22Rv1 (cell line): Measurements from ENCODE around the gene USP44.

Source experiments
- H3K27ac ChIP-seq: fragments of 450-650 bp; 2 replicates; pipeline ENCODE4 v1.5.1; 2017
- ZFX ChIP-seq: fragments of 450-650 bp; IDR thresholded peaks from 2 replicates; pipeline ENCODE4 v1.6.1; 2017; ENCODE audit warnings: antibody characterized with exemption, borderline replicate concordance
- TF ChIP-seq, protein P1 (sequence below): fragments of 450-650 bp; IDR thresholded peaks from 2 replicates; pipeline ENCODE4 v1.5.1; 2017; ENCODE audit warnings: mild to moderate bottlenecking

USP44 gene

DNA sequence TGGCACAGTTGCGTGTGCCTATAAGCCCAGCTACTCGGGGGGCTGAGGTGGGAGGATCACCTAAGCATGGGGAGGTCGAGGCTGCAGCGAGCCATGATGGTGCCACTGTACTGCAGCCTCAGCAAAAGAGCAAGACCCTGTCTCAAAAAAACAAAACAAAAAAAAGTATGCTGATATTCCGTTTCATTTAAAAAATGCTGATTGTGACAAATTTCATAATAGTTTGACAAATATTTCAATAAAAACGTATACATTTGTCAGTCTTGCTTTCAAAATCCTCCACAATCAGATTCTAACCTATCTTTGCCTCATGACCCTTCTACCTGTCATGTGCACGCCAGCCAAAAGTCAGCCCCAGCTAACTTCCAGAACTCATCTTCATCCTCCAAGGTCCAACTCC is 9.8 kb downstream of the USP44 start:
- H3K27ac ChIP-seq: no peak overlapping the region
- TF ChIP-seq ZFX: no peak
- TF ChIP-seq, protein P1, sequence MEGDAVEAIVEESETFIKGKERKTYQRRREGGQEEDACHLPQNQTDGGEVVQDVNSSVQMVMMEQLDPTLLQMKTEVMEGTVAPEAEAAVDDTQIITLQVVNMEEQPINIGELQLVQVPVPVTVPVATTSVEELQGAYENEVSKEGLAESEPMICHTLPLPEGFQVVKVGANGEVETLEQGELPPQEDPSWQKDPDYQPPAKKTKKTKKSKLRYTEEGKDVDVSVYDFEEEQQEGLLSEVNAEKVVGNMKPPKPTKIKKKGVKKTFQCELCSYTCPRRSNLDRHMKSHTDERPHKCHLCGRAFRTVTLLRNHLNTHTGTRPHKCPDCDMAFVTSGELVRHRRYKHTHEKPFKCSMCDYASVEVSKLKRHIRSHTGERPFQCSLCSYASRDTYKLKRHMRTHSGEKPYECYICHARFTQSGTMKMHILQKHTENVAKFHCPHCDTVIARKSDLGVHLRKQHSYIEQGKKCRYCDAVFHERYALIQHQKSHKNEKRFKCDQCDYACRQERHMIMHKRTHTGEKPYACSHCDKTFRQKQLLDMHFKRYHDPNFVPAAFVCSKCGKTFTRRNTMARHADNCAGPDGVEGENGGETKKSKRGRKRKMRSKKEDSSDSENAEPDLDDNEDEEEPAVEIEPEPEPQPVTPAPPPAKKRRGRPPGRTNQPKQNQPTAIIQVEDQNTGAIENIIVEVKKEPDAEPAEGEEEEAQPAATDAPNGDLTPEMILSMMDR: no peak

DNA sequence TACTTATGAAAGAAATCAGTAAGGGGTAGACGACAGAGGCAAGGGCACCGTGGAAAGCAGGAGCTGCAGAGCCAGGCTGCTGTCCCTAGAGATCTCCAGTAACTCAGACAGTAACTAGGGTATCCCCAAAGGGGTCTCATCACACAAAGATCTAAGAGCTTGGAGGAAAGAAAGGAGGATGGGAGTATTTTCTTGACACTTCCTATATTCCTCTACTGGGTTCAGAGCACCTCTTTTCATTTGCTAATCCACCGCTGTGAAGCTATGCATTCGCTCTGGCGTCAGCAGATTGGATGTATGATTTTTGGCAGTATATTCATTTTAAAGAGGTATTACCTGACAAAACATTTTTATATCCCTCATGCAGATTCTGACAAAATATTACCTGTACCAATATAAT is 12.6 kb downstream of the USP44 start:
- no peak for TF ChIP-seq ZFX
- TF ChIP-seq, protein P1: no peak
- H3K27ac ChIP-seq: no peak overlapping the region

DNA sequence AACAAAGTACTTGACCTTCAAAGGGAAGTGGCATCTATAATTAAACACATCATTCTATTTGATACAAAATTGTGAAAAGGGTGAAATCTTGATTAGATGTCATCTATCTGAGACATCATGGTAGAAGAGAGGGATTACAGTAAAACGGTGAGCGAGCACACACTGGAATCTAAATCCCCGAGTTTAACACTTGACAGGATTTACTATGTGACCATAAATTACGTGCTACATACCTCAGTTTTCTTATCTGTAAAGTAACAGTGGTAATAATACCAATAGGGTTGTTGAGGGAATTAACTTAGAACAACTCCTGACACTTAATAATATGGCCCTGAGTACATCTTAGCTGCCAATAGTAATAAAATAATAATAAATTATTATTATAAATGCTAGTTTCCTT is 13.3 kb downstream of the USP44 start:
- H3K27ac ChIP-seq: no peak overlapping the region

DNA sequence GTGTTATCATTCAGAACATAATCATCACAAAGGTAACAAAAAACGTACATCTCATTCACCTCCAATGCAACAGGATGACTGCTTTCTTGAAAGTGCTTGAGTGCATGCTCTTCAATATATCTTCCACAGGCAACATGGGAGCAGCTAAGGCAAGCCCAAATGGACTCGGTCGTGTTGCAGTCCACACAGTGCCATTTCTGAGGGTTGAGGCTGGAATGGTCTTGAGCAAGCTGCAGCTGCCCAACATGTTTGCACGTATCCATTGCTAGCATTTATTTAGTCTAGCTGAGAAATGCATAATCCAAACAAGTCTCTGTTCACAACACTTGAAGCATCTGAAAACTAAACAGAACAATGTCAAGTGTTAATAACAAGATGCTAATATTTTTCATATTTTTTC is 17.3 kb downstream of the USP44 start:
- H3K27ac ChIP-seq: no peak overlapping the region
- TF ChIP-seq ZFX: no peak
- TF ChIP-seq, protein P1: no peak

More for the DNA sequence above, 13.3 kb downstream of the USP44 start:
- TF ChIP-seq, protein P1: no peak
- TF ChIP-seq ZFX: no peak

DNA sequence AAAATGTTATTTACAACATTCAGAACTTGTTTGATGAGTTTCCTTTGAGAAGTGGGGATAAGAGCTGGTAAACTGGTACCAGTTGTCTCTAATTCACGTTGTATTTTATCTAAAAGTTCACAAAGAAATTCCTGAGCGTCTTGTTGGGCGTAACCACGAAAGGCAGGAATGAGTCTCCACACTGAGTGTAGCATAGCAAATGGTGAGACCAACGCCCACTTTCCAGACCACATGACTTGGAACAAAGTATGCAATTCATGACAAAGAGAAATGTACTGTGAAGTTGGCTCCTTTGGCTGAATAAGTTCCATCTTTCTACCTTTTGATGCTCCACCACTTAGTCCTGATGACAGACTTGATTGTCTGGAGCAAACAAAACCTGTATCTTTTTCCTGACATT is 18.4 kb downstream of the USP44 start:
- no peak overlapping the region for H3K27ac ChIP-seq
- TF ChIP-seq, protein P1: no peak
- no peak for TF ChIP-seq ZFX

DNA sequence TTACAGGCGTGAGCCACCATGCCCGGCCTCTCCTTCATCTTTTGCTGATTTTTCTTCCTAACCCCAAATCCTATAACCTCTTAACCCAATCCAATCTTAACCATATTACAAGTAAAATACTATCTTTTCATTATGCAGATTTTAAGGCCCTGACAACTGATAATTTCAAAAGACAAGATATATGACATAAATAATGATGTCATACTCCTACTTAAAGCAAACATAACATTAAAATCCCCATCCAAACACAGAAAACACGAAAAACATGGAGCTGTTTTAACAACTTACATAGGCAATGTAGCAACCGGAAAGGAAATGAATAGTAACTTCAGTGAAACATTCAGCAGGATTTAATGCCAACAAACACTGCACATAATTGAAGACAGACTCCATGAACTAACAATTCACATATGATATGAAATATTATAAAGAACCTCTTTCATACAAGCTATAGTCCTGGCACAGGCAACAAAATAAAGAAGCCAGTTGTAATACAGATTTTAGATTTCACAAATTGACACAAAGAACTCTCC is 21.5 kb downstream of the USP44 start:
- TF ChIP-seq, protein P1: no peak
- TF ChIP-seq ZFX: no peak
- no peak overlapping the region for H3K27ac ChIP-seq

DNA sequence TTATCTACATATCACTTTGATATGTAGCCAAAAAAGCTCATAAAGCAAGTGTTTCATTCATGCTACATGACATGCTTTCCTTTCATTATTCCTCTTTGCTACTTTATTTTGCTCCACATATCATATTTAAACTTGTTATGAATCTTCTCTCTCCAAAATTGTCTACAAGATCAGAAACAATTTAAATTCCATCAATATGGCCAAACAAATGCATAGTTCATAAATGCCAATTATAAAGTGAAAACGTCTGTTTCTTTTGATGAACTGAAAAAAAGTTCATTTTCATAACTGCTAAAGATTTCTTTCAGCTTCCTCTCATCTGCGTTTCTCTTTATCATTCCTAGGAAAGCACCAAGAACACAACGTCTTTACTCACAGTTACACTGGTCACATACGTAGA is 22.8 kb downstream of the USP44 start:
- H3K27ac ChIP-seq: no peak overlapping the region
- no peak for TF ChIP-seq ZFX
- TF ChIP-seq, protein P1: no peak
